HCT116 (cell line): ENCODE results near the gene FARSA.

Source experiments
- EZH2 ChIP-seq: fragments of 200-600 bp; sonication (generic); IDR thresholded peaks from 2 replicates; pipeline ENCODE4 v1.6.1; 2017; ENCODE audit warnings: antibody characterized with exemption, mixed run types
- EZH2phosphoT487 ChIP-seq: fragments of 200-600 bp; IDR thresholded peaks from 2 replicates; pipeline ENCODE4 v1.6.1; 2018; ENCODE audit warnings: antibody characterized with exemption, borderline replicate concordance
- POLR2A ChIP-seq: IDR thresholded peaks from 2 replicates; pipeline ENCODE4 v1.7.0; 2011; ENCODE audit warnings: borderline replicate concordance; ENCODE audit not compliant: insufficient read depth, insufficient read length; ENCODE audit errors: extremely low read depth
- POLR2AphosphoS5 ChIP-seq: IDR thresholded peaks from 2 replicates; pipeline ENCODE4 v1.6.1; 2011; ENCODE audit warnings: mild to moderate bottlenecking, low read depth, low read length, moderate library complexity
- RAD21 ChIP-seq: IDR thresholded peaks from 2 replicates; pipeline ENCODE4 v1.6.1; 2012; ENCODE audit warnings: low read depth, mild to moderate bottlenecking
- ZFX ChIP-seq: fragments of 450-650 bp; IDR thresholded peaks from 2 replicates; pipeline ENCODE4 v1.6.1; 2017
- TF ChIP-seq, protein P1 (sequence below), 3 experiments: fragments of 200-600 bp in 1 of 3; sonication (generic) in 1 of 3; IDR thresholded peaks in 2 of 3; conservative IDR thresholded peaks in 1 of 3; 2 replicates each; pipeline ENCODE4 v1.5.1; 2012 to 2017; ENCODE audit warnings: low read depth in 2 of 3, low read length in 2 of 3, antibody characterized with exemption in 1 of 3, borderline replicate concordance in 1 of 3, control low read depth in 1 of 3, mild to moderate bottlenecking in 1 of 3, mixed read lengths in 1 of 3, mixed run types in 1 of 3, moderate library complexity in 1 of 3; ENCODE audit not compliant: insufficient read depth in 1 of 3
- TF ChIP-seq, protein P2 (sequence below): IDR thresholded peaks from 2 replicates; pipeline ENCODE4 v1.6.1; 2012
- TF ChIP-seq, protein P3 (sequence below): IDR thresholded peaks from 2 replicates; pipeline ENCODE4 v1.6.1; 2012; ENCODE audit warnings: low read depth

DNA sequence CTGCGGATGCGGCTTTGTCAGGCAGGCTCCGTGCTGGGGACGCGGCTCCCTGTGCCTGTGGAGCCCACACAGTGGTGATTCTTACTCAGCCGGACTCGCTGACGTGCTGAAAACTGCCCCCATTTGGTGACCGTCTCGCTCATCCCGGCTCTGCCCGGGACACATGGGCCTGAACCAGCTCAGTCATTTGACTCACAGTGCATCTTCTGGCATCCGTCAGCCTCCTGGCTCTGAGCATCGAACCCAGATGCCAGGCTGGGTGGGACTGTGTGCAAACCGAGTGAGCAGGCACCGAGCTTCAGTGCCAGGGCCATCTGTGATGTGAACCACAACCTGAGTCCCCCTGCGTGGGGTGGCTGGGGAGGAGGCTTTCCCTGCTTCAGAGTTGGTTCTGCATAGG, 37.1 kb downstream of the FARSA start:
- TF ChIP-seq, protein P1, sequence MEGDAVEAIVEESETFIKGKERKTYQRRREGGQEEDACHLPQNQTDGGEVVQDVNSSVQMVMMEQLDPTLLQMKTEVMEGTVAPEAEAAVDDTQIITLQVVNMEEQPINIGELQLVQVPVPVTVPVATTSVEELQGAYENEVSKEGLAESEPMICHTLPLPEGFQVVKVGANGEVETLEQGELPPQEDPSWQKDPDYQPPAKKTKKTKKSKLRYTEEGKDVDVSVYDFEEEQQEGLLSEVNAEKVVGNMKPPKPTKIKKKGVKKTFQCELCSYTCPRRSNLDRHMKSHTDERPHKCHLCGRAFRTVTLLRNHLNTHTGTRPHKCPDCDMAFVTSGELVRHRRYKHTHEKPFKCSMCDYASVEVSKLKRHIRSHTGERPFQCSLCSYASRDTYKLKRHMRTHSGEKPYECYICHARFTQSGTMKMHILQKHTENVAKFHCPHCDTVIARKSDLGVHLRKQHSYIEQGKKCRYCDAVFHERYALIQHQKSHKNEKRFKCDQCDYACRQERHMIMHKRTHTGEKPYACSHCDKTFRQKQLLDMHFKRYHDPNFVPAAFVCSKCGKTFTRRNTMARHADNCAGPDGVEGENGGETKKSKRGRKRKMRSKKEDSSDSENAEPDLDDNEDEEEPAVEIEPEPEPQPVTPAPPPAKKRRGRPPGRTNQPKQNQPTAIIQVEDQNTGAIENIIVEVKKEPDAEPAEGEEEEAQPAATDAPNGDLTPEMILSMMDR (IDR thresholded peaks at IDR 0.05 in 2 of 3, conservative IDR thresholded peaks at IDR 0.05 in 1 of 3; ENCODE audit: borderline replicate concordance in 1 of 3, insufficient read depth in 1 of 3, low read depth in 2 of 3, low read length in 2 of 3), result no peak
- TF ChIP-seq POLR2AphosphoS5 (no peak), POLR2A (no peak), EZH2 (no peak), RAD21 (no peak), ZFX (no peak), EZH2phosphoT487 (no peak)
- TF ChIP-seq, protein P2, sequence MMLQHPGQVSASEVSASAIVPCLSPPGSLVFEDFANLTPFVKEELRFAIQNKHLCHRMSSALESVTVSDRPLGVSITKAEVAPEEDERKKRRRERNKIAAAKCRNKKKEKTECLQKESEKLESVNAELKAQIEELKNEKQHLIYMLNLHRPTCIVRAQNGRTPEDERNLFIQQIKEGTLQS, result no peak
- TF ChIP-seq, protein P3, sequence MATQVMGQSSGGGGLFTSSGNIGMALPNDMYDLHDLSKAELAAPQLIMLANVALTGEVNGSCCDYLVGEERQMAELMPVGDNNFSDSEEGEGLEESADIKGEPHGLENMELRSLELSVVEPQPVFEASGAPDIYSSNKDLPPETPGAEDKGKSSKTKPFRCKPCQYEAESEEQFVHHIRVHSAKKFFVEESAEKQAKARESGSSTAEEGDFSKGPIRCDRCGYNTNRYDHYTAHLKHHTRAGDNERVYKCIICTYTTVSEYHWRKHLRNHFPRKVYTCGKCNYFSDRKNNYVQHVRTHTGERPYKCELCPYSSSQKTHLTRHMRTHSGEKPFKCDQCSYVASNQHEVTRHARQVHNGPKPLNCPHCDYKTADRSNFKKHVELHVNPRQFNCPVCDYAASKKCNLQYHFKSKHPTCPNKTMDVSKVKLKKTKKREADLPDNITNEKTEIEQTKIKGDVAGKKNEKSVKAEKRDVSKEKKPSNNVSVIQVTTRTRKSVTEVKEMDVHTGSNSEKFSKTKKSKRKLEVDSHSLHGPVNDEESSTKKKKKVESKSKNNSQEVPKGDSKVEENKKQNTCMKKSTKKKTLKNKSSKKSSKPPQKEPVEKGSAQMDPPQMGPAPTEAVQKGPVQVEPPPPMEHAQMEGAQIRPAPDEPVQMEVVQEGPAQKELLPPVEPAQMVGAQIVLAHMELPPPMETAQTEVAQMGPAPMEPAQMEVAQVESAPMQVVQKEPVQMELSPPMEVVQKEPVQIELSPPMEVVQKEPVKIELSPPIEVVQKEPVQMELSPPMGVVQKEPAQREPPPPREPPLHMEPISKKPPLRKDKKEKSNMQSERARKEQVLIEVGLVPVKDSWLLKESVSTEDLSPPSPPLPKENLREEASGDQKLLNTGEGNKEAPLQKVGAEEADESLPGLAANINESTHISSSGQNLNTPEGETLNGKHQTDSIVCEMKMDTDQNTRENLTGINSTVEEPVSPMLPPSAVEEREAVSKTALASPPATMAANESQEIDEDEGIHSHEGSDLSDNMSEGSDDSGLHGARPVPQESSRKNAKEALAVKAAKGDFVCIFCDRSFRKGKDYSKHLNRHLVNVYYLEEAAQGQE, result no peak
